GM12878 (cell line): Measurements from ENCODE around the gene PSMB3. TPM values are rescaled to one million over a fixed set of nuclear protein-coding genes. Genes with fewer than 3 reads are reported as not detected.
A peak's percentile ranks its signal among the peaks of the same experiment; 100 is the strongest.

Experiments used
- ASH2L ChIP-seq: fragments of 300-600, 200-600 bp; sonication (generic); IDR thresholded peaks from 2 replicates; pipeline ENCODE4 v1.6.1; 2017; ENCODE audit warnings: low read depth, mild to moderate bottlenecking, borderline replicate concordance
- CREB1 ChIP-seq: IDR thresholded peaks from 2 replicates; pipeline ENCODE4 v1.6.1; 2012; ENCODE audit warnings: low read depth, mild to moderate bottlenecking, inconsistent platforms
- E2F4 ChIP-seq: IDR thresholded peaks from 2 replicates; pipeline ENCODE4 v1.6.1; 2012; ENCODE audit warnings: low read depth, low read length, improper control_type of control experiment
- EP300 ChIP-seq, 2 experiments: fragments of 150-350 bp in 1 of 2; IDR thresholded peaks; 2 replicates each; pipeline ENCODE4 v1.6.1; 2011 to 2012; ENCODE audit warnings: low read depth in 2 of 2, low read length in 2 of 2, borderline replicate concordance in 1 of 2, improper control_type of control experiment in 1 of 2, inconsistent platforms in 1 of 2; ENCODE audit not compliant: control insufficient read depth in 1 of 2
- GABPA ChIP-seq: IDR thresholded peaks from 2 replicates; pipeline ENCODE4 v1.6.1; 2014; ENCODE audit warnings: antibody characterized with exemption, low read depth, mild to moderate bottlenecking, inconsistent platforms
- LARP7 ChIP-seq: fragments of 450-650 bp; IDR thresholded peaks from 2 replicates; pipeline ENCODE4 v1.6.1; 2017; ENCODE audit warnings: mild to moderate bottlenecking
- MTA3 ChIP-seq: IDR thresholded peaks from 2 replicates; pipeline ENCODE4 v1.6.1; 2012; ENCODE audit warnings: low read length, inconsistent platforms, borderline replicate concordance
- MYC ChIP-seq: IDR thresholded peaks from 2 replicates; pipeline ENCODE4 v1.6.1; 2011; ENCODE audit warnings: mild to moderate bottlenecking, low read length, moderate library complexity, inconsistent platforms; ENCODE audit not compliant: insufficient read depth, insufficient replicate concordance, insufficient read length, severe bottlenecking
- PML ChIP-seq: IDR thresholded peaks from 2 replicates; pipeline ENCODE4 v1.6.1; 2012; ENCODE audit warnings: low read length, inconsistent platforms
- POLR2AphosphoS5 ChIP-seq: IDR thresholded peaks from 2 replicates; pipeline ENCODE4 v1.6.1; 2011; ENCODE audit warnings: mild to moderate bottlenecking, low read length, inconsistent platforms
- SMAD1 ChIP-seq: fragments of 450-650 bp; IDR thresholded peaks from 2 replicates; pipeline ENCODE4 v1.6.1; 2018; ENCODE audit warnings: mild to moderate bottlenecking, low read depth; ENCODE audit not compliant: partially characterized antibody
- SMARCA5 ChIP-seq: fragments of 450-650 bp; IDR thresholded peaks from 2 replicates; pipeline ENCODE4 v1.6.1; 2017; ENCODE audit warnings: mild to moderate bottlenecking
- STAT1 ChIP-seq: fragments of 450-650 bp; conservative IDR thresholded peaks from 2 replicates; pipeline ENCODE4 v1.6.1; 2014; ENCODE audit warnings: antibody characterized with exemption, mild to moderate bottlenecking
- TARDBP ChIP-seq: IDR thresholded peaks from 2 replicates; pipeline ENCODE4 v1.6.1; 2016; ENCODE audit warnings: borderline replicate concordance
- TBL1XR1 ChIP-seq: IDR thresholded peaks from 2 replicates; pipeline ENCODE4 v1.6.1; 2012; ENCODE audit warnings: low read depth, low read length, improper control_type of control experiment
- YY1 ChIP-seq: IDR thresholded peaks from 2 replicates; pipeline ENCODE4 v1.6.1; 2011; ENCODE audit warnings: low read depth, mild to moderate bottlenecking, low read length
- ZNF217 ChIP-seq: fragments of 450-650 bp; IDR thresholded peaks from 2 replicates; pipeline ENCODE4 v1.6.1; 2017; ENCODE audit warnings: antibody characterized with exemption, mild to moderate bottlenecking
- polyA plus RNA-seq, 11 experiments: library from polyadenylated mRNA; depleted of rRNA in 4 of 11; unstranded in 6 of 11; stranded (reverse) in 5 of 11; fragments of >200 nt; fragmentation: Nextera tagmentation in 4 of 11; fragmentation: Illumina TruSeq in 1 of 11; extraction: Ambion mirVana in 4 of 11; extraction: Trizol in 1 of 11; gene quantifications; 1 replicate in 1 of 11; 2 replicates in 10 of 11; pipeline versions ENCODE4 v1.2.1 to v1.2.3, GENCODE V29; 2011 to 2016; ENCODE audit warnings: inconsistent platforms in 2 of 11, missing spikeins in 2 of 11, low read depth in 1 of 11
- total RNA-seq, 4 experiments: library from RNA; depleted of rRNA in 3 of 4; stranded (reverse); fragments of >200 nt in 3 of 4; fragmentation: Illumina TruSeq in 1 of 4; extraction: Trizol in 1 of 4; gene quantifications; 2 replicates each; pipeline versions ENCODE4 v1.2.1 to v1.2.3, GENCODE V29; 2013 to 2021

PSMB3 gene
- total and polyA plus RNA-seq, 10 of the 15 experiments (the other 5 are each of a cell fraction or from before 2014, with no cell fraction given): 300 to 2,130 (median 490) TPM

DNA sequence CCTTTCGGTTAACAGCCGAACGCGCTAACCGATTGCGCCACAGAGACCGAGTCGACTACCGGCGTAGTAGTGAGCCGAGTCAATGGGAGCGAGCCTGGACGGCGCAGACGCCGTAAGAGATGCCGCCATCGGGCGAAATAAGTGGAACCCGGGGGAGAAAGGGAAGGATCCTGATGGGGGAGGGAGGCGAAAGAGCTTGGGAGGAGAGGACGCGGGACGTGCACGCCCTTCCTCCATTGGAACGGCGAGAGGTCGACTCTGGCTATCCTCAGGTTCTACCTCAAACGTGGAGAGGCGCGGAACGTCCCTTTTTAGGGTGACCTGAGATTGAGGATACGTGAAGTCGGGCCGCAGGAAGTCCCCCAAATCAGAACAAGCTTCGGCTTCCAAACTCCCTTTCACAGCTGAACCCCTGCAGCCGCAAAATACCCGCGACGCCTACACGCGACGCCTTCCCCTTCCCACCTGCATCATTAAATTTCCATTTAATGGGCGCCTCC is 683 bp upstream of the PSMB3 start (continued):
- TF ChIP-seq EP300 (IDR thresholded peaks at IDR 0.05; ENCODE audit: borderline replicate concordance in 1 of 2, control insufficient read depth in 1 of 2, low read depth in 2 of 2, low read length in 2 of 2): 0 out of 4 replicates have a peak, but pooled peaks of 1 of the 2 experiments have one; percentile 7
- TF ChIP-seq MYC: peak; percentile 6
- TF ChIP-seq YY1: peak; percentile 82
- TF ChIP-seq ZNF217: peak; percentile 70; the same call in 1 of the 2 replicates
- peak; percentile 85; the same call in 1 of the 2 replicates for TF ChIP-seq TBL1XR1
- TF ChIP-seq STAT1: peak; percentile 70; the same call in 1 of the 2 replicates
- peak; percentile 94 for TF ChIP-seq SMARCA5
- peak; percentile 66 for TF ChIP-seq CREB1
- TF ChIP-seq LARP7: peak; percentile 68; the same call in 1 of the 2 replicates
- TF ChIP-seq GABPA: 0 out of 2 replicates have a peak, but pooled peaks have one; percentile 40
- TF ChIP-seq PML: peak; percentile 49; the same call in 1 of the 2 replicates
- TF ChIP-seq E2F4: no peak
- peak; percentile 76 for TF ChIP-seq MTA3
- TF ChIP-seq SMAD1: peak; percentile 67
- peak; percentile 99 for TF ChIP-seq TARDBP
- TF ChIP-seq ASH2L: 0 out of 2 replicates have a peak, but pooled peaks have one; percentile 58
- peak; percentile 2; the same call in 1 of the 2 replicates for TF ChIP-seq POLR2AphosphoS5
